ENCODE measurements around the gene ARHGEF2. TPM values are rescaled to one million over a fixed set of nuclear protein-coding genes. Genes with fewer than 3 reads are reported as not detected.
A peak's percentile ranks its signal among the peaks of the same experiment; 100 is the strongest.

Gene ARHGEF2
- total and polyA plus RNA-seq, 9 of the 15 experiments (the other 6 are each of a cell fraction or from before 2014, with no cell fraction given), result 7.1 to 162 (median 62.2) TPM

DNA sequence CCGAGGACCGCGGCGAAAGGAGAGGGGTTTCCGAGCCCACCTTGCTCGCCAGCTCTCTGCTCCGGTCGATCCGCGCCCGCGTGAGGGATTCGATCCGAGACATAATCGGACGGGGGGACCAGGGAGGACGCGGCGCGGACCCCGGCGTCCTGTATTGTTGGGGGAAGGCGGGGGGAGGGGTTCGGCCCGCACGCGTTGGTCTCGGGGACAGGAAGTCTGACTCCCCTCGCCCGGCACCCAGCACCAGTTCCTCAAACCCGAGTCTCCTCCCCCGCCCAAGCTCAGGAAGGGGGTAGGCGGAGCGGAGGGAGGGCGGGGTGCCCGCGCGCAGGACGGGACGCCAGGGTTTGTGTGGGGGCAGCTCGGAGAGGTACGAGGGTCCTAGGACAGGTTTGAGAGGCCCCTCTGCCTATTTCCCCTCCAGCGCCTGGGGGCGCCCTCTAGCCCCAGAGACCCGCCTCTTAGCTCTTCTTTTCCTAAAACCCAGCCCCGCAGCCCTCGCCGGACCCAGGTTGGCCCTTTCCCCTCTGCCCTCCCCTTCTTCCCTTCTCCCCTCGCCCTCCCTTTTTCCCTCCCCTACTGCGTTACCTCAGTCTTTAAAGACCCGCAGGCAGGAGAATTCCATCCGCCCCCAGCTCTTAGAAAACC lies at the start of gene ARHGEF2 (continued):
- no peak for TF ChIP-seq ZNF280A (IDR thresholded peaks at IDR 0.05; ENCODE audit: low read depth, partially characterized antibody)
- TF ChIP-seq, protein P1, sequence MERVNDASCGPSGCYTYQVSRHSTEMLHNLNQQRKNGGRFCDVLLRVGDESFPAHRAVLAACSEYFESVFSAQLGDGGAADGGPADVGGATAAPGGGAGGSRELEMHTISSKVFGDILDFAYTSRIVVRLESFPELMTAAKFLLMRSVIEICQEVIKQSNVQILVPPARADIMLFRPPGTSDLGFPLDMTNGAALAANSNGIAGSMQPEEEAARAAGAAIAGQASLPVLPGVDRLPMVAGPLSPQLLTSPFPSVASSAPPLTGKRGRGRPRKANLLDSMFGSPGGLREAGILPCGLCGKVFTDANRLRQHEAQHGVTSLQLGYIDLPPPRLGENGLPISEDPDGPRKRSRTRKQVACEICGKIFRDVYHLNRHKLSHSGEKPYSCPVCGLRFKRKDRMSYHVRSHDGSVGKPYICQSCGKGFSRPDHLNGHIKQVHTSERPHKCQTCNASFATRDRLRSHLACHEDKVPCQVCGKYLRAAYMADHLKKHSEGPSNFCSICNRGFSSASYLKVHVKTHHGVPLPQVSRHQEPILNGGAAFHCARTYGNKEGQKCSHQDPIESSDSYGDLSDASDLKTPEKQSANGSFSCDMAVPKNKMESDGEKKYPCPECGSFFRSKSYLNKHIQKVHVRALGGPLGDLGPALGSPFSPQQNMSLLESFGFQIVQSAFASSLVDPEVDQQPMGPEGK (CRISPR knock-in tag; IDR thresholded peaks at IDR 0.05; ENCODE audit: borderline replicate concordance), result no peak
- TF ChIP-seq FOS (IDR thresholded peaks at IDR 0.05; ENCODE audit: extremely low read depth, insufficient read length), result no peak
- TF ChIP-seq TSC22D4 (tag; IDR thresholded peaks at IDR 0.05), result no peak
- no peak for TF ChIP-seq MCM2 (IDR thresholded peaks at IDR 0.05; ENCODE audit: low read depth)
- peak; percentile 31 for TF ChIP-seq FIP1L1 (IDR thresholded peaks at IDR 0.05; ENCODE audit: low read depth, low read length, poor library complexity, severe bottlenecking)
- no peak for TF ChIP-seq MTA2 (IDR thresholded peaks at IDR 0.05; ENCODE audit: low read depth)
- TF ChIP-seq MEIS2 (IDR thresholded peaks at IDR 0.05; ENCODE audit: partially characterized antibody), result no peak
- peak in 1 of 2 experiments; percentile 22; a peak in 2 of 4 replicates for TF ChIP-seq RAD21 (CRISPR knock-in tag; conservative IDR thresholded peaks at IDR 0.05 in 1 of 2, IDR thresholded peaks at IDR 0.05 in 1 of 2)
- no peak for TF ChIP-seq ARHGAP35 (IDR thresholded peaks at IDR 0.05; ENCODE audit: partially characterized antibody)
- no peak for TF ChIP-seq NR2C1 (IDR thresholded peaks at IDR 0.05)
- TF ChIP-seq NR2C1 (tag; IDR thresholded peaks at IDR 0.05), result 0 out of 2 replicates have a peak, but pooled peaks have one; percentile 17
- peak in 1 of 2 experiments; percentile 12; a peak in 1 of 3 replicates for TF ChIP-seq CBX3 (IDR thresholded peaks at IDR 0.05; ENCODE audit: borderline replicate concordance in 1 of 2, low read length in 2 of 2)
- TF ChIP-seq, protein P2, sequence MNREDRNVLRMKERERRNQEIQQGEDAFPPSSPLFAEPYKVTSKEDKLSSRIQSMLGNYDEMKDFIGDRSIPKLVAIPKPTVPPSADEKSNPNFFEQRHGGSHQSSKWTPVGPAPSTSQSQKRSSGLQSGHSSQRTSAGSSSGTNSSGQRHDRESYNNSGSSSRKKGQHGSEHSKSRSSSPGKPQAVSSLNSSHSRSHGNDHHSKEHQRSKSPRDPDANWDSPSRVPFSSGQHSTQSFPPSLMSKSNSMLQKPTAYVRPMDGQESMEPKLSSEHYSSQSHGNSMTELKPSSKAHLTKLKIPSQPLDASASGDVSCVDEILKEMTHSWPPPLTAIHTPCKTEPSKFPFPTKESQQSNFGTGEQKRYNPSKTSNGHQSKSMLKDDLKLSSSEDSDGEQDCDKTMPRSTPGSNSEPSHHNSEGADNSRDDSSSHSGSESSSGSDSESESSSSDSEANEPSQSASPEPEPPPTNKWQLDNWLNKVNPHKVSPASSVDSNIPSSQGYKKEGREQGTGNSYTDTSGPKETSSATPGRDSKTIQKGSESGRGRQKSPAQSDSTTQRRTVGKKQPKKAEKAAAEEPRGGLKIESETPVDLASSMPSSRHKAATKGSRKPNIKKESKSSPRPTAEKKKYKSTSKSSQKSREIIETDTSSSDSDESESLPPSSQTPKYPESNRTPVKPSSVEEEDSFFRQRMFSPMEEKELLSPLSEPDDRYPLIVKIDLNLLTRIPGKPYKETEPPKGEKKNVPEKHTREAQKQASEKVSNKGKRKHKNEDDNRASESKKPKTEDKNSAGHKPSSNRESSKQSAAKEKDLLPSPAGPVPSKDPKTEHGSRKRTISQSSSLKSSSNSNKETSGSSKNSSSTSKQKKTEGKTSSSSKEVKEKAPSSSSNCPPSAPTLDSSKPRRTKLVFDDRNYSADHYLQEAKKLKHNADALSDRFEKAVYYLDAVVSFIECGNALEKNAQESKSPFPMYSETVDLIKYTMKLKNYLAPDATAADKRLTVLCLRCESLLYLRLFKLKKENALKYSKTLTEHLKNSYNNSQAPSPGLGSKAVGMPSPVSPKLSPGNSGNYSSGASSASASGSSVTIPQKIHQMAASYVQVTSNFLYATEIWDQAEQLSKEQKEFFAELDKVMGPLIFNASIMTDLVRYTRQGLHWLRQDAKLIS (CRISPR knock-in tag; IDR thresholded peaks at IDR 0.05), result peak; percentile 83
- no peak for TF ChIP-seq MCM7 (IDR thresholded peaks at IDR 0.05)
- TF ChIP-seq ZNF561 (CRISPR knock-in tag; conservative IDR thresholded peaks at IDR 0.05), result no peak
- no peak for TF ChIP-seq ZNF780A (CRISPR knock-in tag; IDR thresholded peaks at IDR 0.05)
- no peak for TF ChIP-seq ESRRA (IDR thresholded peaks at IDR 0.05; ENCODE audit: borderline replicate concordance, low read depth)

All from K562 (cell line).